H1 (cell line): Measurements from ENCODE around the gene RABGGTA. TPM values are rescaled to one million over a fixed set of nuclear protein-coding genes. Genes with fewer than 3 reads are reported as not detected.

Experiments used
- CTCF ChIA-PET: fragments of 300-600 bp; sonication (Branson Sonifier 250); formaldehyde crosslinking; loops from one replicate; lab custom pipeline; 2021; ENCODE audit not compliant: partially characterized antibody; lab: Charles Lee
- POLR2A ChIA-PET: fragments of 300-600 bp; sonication (Branson Sonifier 250); formaldehyde crosslinking; loops from one replicate; lab custom pipeline; 2021; ENCODE audit warnings: inconsistent platforms; ENCODE audit not compliant: partially characterized antibody; lab: Charles Lee
- DNase-seq, 2 experiments: peaks; one replicate each; pipeline versions ENCODE4 v3.0.0 to v3.0.0-alpha.2; 2010 to 2022; ENCODE audit warnings: low spot score in 2 of 2, low read depth in 1 of 2, mixed read lengths in 1 of 2
- FAIRE-seq: peaks from 2 replicates; lab custom pipeline; 2011; peaks lifted over from hg19 to GRCh38; lab: Jason Lieb, UNC
- H2AFZ ChIP-seq: 2 replicates; pipeline ENCODE4 v1.8.1; 2012; ENCODE audit warnings: low read length, inconsistent platforms
- H2AK5ac ChIP-seq: 2 replicates; pipeline ENCODE4 v1.6.1; 2013; ENCODE audit warnings: low read depth, low read length
- H2BK120ac ChIP-seq: replicated peaks from 2 replicates; pipeline ENCODE3; 2013; ENCODE audit warnings: low read depth, low read length, inconsistent platforms
- H2BK12ac ChIP-seq: 2 replicates; pipeline ENCODE4 v1.6.1; 2013; ENCODE audit warnings: low read depth, low read length
- H2BK15ac ChIP-seq: 2 replicates; pipeline ENCODE4 v1.6.1; 2013; ENCODE audit warnings: low read length
- H2BK20ac ChIP-seq: 2 replicates; pipeline ENCODE4 v1.6.1; 2013; ENCODE audit warnings: low read length
- H2BK5ac ChIP-seq: 2 replicates; pipeline ENCODE4 v1.6.1; 2013; ENCODE audit warnings: low read depth, low read length
- H3K14ac ChIP-seq: 2 replicates; pipeline ENCODE4 v1.6.1; 2013; ENCODE audit warnings: inconsistent platforms; ENCODE audit not compliant: insufficient read length
- H3K18ac ChIP-seq: 2 replicates; pipeline ENCODE4 v1.6.1; 2013; ENCODE audit warnings: low read length; ENCODE audit errors: extremely low read depth
- H3K23ac ChIP-seq: 2 replicates; pipeline ENCODE4 v1.6.1; 2013; ENCODE audit warnings: inconsistent platforms; ENCODE audit not compliant: insufficient read length
- H3K23me2 ChIP-seq: 2 replicates; pipeline ENCODE4 v1.6.1; 2013; ENCODE audit warnings: low read depth, low read length
- H3K27ac ChIP-seq: 2 replicates; pipeline ENCODE4 v1.6.1; 2011; ENCODE audit warnings: low read depth, low read length, inconsistent platforms
- H3K27me3 ChIP-seq, 4 experiments: replicated peaks in 1 of 4; 1 replicate in 1 of 4; 2 replicates in 3 of 4; pipeline versions ENCODE4 v1.6.1 to v1.8.1; 2011 to 2013; ENCODE audit warnings: low read length in 3 of 4, mild to moderate bottlenecking in 3 of 4, inconsistent platforms in 2 of 4, mixed read lengths in 2 of 4, moderate library complexity in 1 of 4; ENCODE audit not compliant: control insufficient read depth in 3 of 4, insufficient read depth in 3 of 4; ENCODE audit errors: extremely low read depth in 1 of 4
- H3K36me3 ChIP-seq, 4 experiments: 2 replicates each; pipeline versions ENCODE4 v1.6.1 to v1.8.1; 2011 to 2013; ENCODE audit warnings: mild to moderate bottlenecking in 4 of 4, low read length in 3 of 4, moderate library complexity in 2 of 4, control low read depth in 1 of 4, inconsistent platforms in 1 of 4; ENCODE audit not compliant: insufficient read depth in 4 of 4, control insufficient read depth in 2 of 4
- H3K4ac ChIP-seq: replicated peaks from 2 replicates; pipeline ENCODE3; 2013; ENCODE audit warnings: low read length, low read depth, mixed read lengths, inconsistent platforms; ENCODE audit not compliant: insufficient read length
- H3K4me1 ChIP-seq, 4 experiments: replicated peaks in 1 of 4; 1 replicate in 1 of 4; 2 replicates in 3 of 4; pipeline versions ENCODE4 v1.6.1 to v1.8.1; 2011 to 2013; ENCODE audit warnings: low read length in 3 of 4, inconsistent platforms in 2 of 4, mixed read lengths in 1 of 4; ENCODE audit not compliant: insufficient read depth in 4 of 4, control insufficient read depth in 3 of 4
- H3K4me2 ChIP-seq, 2 experiments: 2 replicates each; pipeline versions ENCODE4 v1.6.1 to v1.8.1; 2011 to 2013; ENCODE audit warnings: low read depth in 2 of 2, low read length in 2 of 2, control low read depth in 1 of 2, inconsistent platforms in 1 of 2, mild to moderate bottlenecking in 1 of 2; ENCODE audit not compliant: insufficient read depth in 1 of 2
- H3K4me3 ChIP-seq, 4 experiments: fragments of 200-600, 300-600 bp in 1 of 4; sonication (generic), shearing (Covaris generic), sonication (Bioruptor Twin) in 1 of 4; 2 replicates each; pipeline versions ENCODE4 v1.5.1 to v1.8.1; 2011 to 2016; ENCODE audit warnings: low read length in 4 of 4, low read depth in 3 of 4, control low read depth in 2 of 4, inconsistent platforms in 2 of 4, mild to moderate bottlenecking in 2 of 4, mixed read lengths in 1 of 4, moderate library complexity in 1 of 4; ENCODE audit not compliant: insufficient read depth in 2 of 4; ENCODE audit errors: extremely low read depth in 1 of 4
- H3K56ac ChIP-seq: replicated peaks from 2 replicates; pipeline ENCODE3; 2013; ENCODE audit warnings: low read depth, mild to moderate bottlenecking, mixed read lengths, low read length, inconsistent platforms; ENCODE audit not compliant: insufficient read length
- H3K79me1 ChIP-seq: 2 replicates; pipeline ENCODE4 v1.6.1; 2013; ENCODE audit warnings: low read depth, low read length, control low read depth
- H3K79me2 ChIP-seq, 2 experiments: 2 replicates each; pipeline versions ENCODE4 v1.6.1 to v1.8.1; 2012 to 2013; ENCODE audit warnings: low read length in 2 of 2, mild to moderate bottlenecking in 2 of 2, inconsistent platforms in 1 of 2; ENCODE audit not compliant: insufficient read depth in 2 of 2, control insufficient read depth in 1 of 2
- H3K9ac ChIP-seq, 4 experiments: replicated peaks in 1 of 4; 1 replicate in 1 of 4; 2 replicates in 3 of 4; pipeline versions ENCODE4 v1.6.1 to v1.8.1; 2011 to 2013; ENCODE audit warnings: low read depth in 3 of 4, low read length in 3 of 4, control low read depth in 2 of 4, mild to moderate bottlenecking in 2 of 4, moderate library complexity in 2 of 4, inconsistent platforms in 1 of 4; ENCODE audit errors: extremely low read depth in 1 of 4
- H3K9me3 ChIP-seq, 2 experiments: 2 replicates each; pipeline versions ENCODE4 v1.6.1 to v1.8.1; 2012 to 2013; ENCODE audit warnings: mild to moderate bottlenecking in 2 of 2, moderate library complexity in 2 of 2, control low read depth in 1 of 2, inconsistent platforms in 1 of 2, low read depth in 1 of 2, low read length in 1 of 2, mixed read lengths in 1 of 2; ENCODE audit not compliant: insufficient read depth in 2 of 2
- H4K20me1 ChIP-seq, 2 experiments: replicated peaks in 1 of 2; 2 replicates each; pipeline versions ENCODE3 to v1.8.1; 2011 to 2013; ENCODE audit warnings: inconsistent platforms in 2 of 2, low read length in 2 of 2, mild to moderate bottlenecking in 1 of 2; ENCODE audit not compliant: insufficient read depth in 2 of 2, control insufficient read depth in 1 of 2
- H4K5ac ChIP-seq: 2 replicates; pipeline ENCODE4 v1.6.1; 2013; ENCODE audit warnings: low read length, low read depth, mixed read lengths, inconsistent platforms; ENCODE audit not compliant: insufficient read length
- H4K8ac ChIP-seq: 2 replicates; pipeline ENCODE4 v1.8.0; 2013; ENCODE audit warnings: mild to moderate bottlenecking, moderate library complexity, low read length, inconsistent platforms; ENCODE audit not compliant: insufficient read depth; ENCODE audit errors: extremely low read depth
- H4K91ac ChIP-seq: replicated peaks from 2 replicates; pipeline ENCODE3; 2013; ENCODE audit warnings: low read length, mixed read lengths, inconsistent platforms; ENCODE audit not compliant: insufficient read length
- ATF3 ChIP-seq: IDR thresholded peaks from 2 replicates; pipeline ENCODE4 v1.6.1; 2011; ENCODE audit warnings: low read depth, mild to moderate bottlenecking, low read length; ENCODE audit not compliant: insufficient read depth
- CBX8 ChIP-seq: fragments of 300-800, 300-1000 bp; sonication (generic); IDR thresholded peaks from 2 replicates; pipeline ENCODE4 v1.7.1; 2016; ENCODE audit warnings: low read depth, low read length, borderline replicate concordance
- CEBPB ChIP-seq: IDR thresholded peaks from 2 replicates; pipeline ENCODE4 v1.6.1; 2012; ENCODE audit warnings: low read depth, low read length
- CHD1 ChIP-seq: IDR thresholded peaks from 2 replicates; pipeline ENCODE4 v1.6.1; 2012; ENCODE audit warnings: low read depth, low read length, improper control_type of control experiment
- CTBP2 ChIP-seq: IDR thresholded peaks from 2 replicates; pipeline ENCODE4 v1.7.0; 2011; ENCODE audit warnings: borderline replicate concordance, mild to moderate bottlenecking, moderate library complexity, mixed read lengths, low read length; ENCODE audit not compliant: insufficient read depth, insufficient read length
- EP300 ChIP-seq, 2 experiments: IDR thresholded peaks; 1 replicate in 1 of 2; 2 replicates in 1 of 2; pipeline ENCODE4 v1.6.1; 2011 to 2012; ENCODE audit warnings: low read depth in 2 of 2, low read length in 2 of 2, mild to moderate bottlenecking in 2 of 2, borderline replicate concordance in 1 of 2, inconsistent platforms in 1 of 2, moderate library complexity in 1 of 2
- KDM1A ChIP-seq: fragments of 200-600, 300-600 bp; sonication (generic); IDR thresholded peaks from 2 replicates; pipeline ENCODE4 v1.7.1; 2016; ENCODE audit warnings: mild to moderate bottlenecking, low read length, borderline replicate concordance
- KDM4A ChIP-seq: IDR thresholded peaks from one replicate; pipeline ENCODE4 v1.7.1; 2012; ENCODE audit warnings: low read depth, mild to moderate bottlenecking, moderate library complexity, low read length, inconsistent platforms; ENCODE audit not compliant: severe bottlenecking
- KDM5A ChIP-seq: fragments of 200-600 bp; IDR thresholded peaks from 2 replicates; pipeline ENCODE4 v1.7.1; 2012; ENCODE audit warnings: mild to moderate bottlenecking, low read length, inconsistent platforms, mixed read lengths
- POU5F1 ChIP-seq: IDR thresholded peaks from 2 replicates; pipeline ENCODE4 v1.6.1; 2011; ENCODE audit warnings: low read depth, mild to moderate bottlenecking, low read length, moderate library complexity
- RFX5 ChIP-seq: IDR thresholded peaks from 2 replicates; pipeline ENCODE4 v1.6.1; 2011; ENCODE audit warnings: low read depth, low read length, improper control_type of control experiment, borderline replicate concordance
- SRF ChIP-seq: IDR thresholded peaks from 2 replicates; pipeline ENCODE4 v1.6.1; 2011; ENCODE audit warnings: mild to moderate bottlenecking, low read depth, low read length, moderate library complexity
- ZNF274 ChIP-seq: IDR thresholded peaks from 2 replicates; pipeline ENCODE4 v1.7.0; 2012; ENCODE audit warnings: low read length, borderline replicate concordance; ENCODE audit errors: extremely low read depth
- WGBS, 2 experiments: shearing (Covaris generic) in 1 of 2; methylation state at CpG; one replicate each; pipeline versions ENCODE4 v1.1.6 to v1.1.7; 2013 to 2015; ENCODE audit warnings: low lambda C conversion rate in 2 of 2, mixed read lengths in 2 of 2, inconsistent platforms in 1 of 2, low coverage in 1 of 2, missing lambda C conversion rate in 1 of 2; ENCODE audit not compliant: insufficient replicate concordance in 2 of 2, insufficient coverage in 1 of 2, insufficient read length in 1 of 2; ENCODE audit errors: extremely low coverage in 1 of 2, missing lambda C conversion rate in 1 of 2; 5-methylcytosine and 5-hydroxymethylcytosine counted together
- polyA plus RNA-seq, 7 experiments: library from polyadenylated mRNA; depleted of rRNA in 3 of 7; stranded (reverse) in 5 of 7; unstranded in 2 of 7; fragments of >200 nt in 5 of 7; fragments of 200-250 nt in 2 of 7; gene quantifications; 1 replicate in 5 of 7; 2 replicates in 1 of 7; 4 replicates in 1 of 7; pipeline versions ENCODE4 v1.2.1 to v1.2.3, GENCODE V29; 2011 to 2013; ENCODE audit warnings: missing spikeins in 2 of 7, mixed read lengths in 2 of 7
- total RNA-seq: library from RNA; stranded (reverse); fragmentation: NEBNext Ultra II Directional; extraction: Animal tissue kit (Norgen Biotek cat#: 25700); gene quantifications from 2 replicates; pipeline ENCODE4 v1.2.1, GENCODE V29; 2021

The RABGGTA gene
- total and polyA plus RNA-seq, 2 of the 8 experiments (the other 6 are each of a cell fraction or from before 2014, with no cell fraction given): 16.0 to 49.8 TPM

DNA sequence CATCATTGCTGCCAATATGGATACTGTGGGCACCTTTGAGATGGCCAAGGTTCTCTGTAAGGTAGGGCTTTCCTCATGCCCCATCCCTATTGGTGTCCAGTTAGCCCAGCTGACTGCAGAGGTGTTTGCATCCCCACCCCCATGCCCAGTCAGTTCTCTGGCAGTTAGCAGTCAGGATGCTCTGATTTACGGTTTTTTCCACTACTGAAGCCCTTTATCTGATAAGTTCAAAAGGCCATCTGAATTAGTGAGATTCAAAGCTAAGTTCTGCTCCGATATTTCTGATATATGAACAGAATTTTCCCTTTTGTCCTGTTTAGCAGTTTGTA is 37.9 kb downstream of the RABGGTA start:
- Histone ChIP-seq H2BK12ac (no peak overlapping the region), H2AK5ac (no peak overlapping the region), H2BK20ac (no peak overlapping the region), H3K4me1 (peaks cover 2 to 14% (median 4%) of the 10 kb centered on the region in 4 experiments; a peak in 5 of 7 replicates), H4K5ac (no peak overlapping the region), H3K23me2 (peaks cover 11% of the 10 kb centered on the region), H3K9me3 (no peaks in the 10 kb centered on the region), H3K18ac (no peak overlapping the region), H3K56ac (no peak overlapping the region), H2AFZ (no peak overlapping the region), H3K23ac (no peak overlapping the region), H4K91ac (no peak overlapping the region), H3K36me3 (peaks cover 8 to 34% (median 27%) of the 10 kb centered on the region in 4 experiments), H3K27me3 (no peaks in the 10 kb centered on the region; a peak in 1 of 7 replicates), H3K4me2 (peak overlapping the region; percentile 86 to 92), H4K20me1 (peaks cover 0 to 7% of the 10 kb centered on the region in 2 experiments), H3K4ac (no peak overlapping the region), H4K8ac (no peak overlapping the region), H3K4me3 (peak overlapping the region; percentile 81 to 97 (median 88)), H2BK120ac (no peak overlapping the region), H2BK15ac (no peak overlapping the region), H3K9ac (peak overlapping the region in 2 of 4 experiments; percentile 78 to 89; a peak in 3 of 7 replicates), H3K14ac (no peak overlapping the region), H3K79me2 (peaks cover 3 to 37% of the 10 kb centered on the region in 2 experiments; a peak in 2 of 4 replicates), H2BK5ac (peak overlapping the region; percentile 96; the same call in 1 of the 2 replicates), H3K27ac (no peak overlapping the region), H3K79me1 (no peaks in the 10 kb centered on the region; the same call in 1 of the 2 replicates)
- DNase-seq: no peak
- 75% methylated on average over 2 of the region's 2 CpGs; no CpG with 5 or more reads in 1 of the 2 experiments for WGBS, 2 experiments
- FAIRE-seq: no peak
- ChIA-PET CTCF (interaction anchor here (0.9 to 1.8 kb wide), 6 partner anchors 9 to 280 kb away, joined by 3 to 7 read pairs (median 4); partner anchors contain the start of genes DHRS4, RABGGTA and TINF2), POLR2A (interaction anchor here (0.7 to 2.3 kb wide), 10 partner anchors 9 to 92 kb away, joined by 3 to 12 read pairs (median 5); partner anchors contain the start of genes CHMP4A, DHRS1, EMC9 and MDP1)
- TF ChIP-seq CHD1 (no peak), SRF (no peak), KDM5A (no peak), CEBPB (no peak), KDM1A (no peak), CBX8 (no peak), RFX5 (no peak), ZNF274 (no peak), POU5F1 (no peak), CTBP2 (no peak), EP300 (IDR thresholded peaks at IDR 0.05; ENCODE audit: borderline replicate concordance in 1 of 2, low read depth in 2 of 2, low read length in 2 of 2) (no peak), KDM4A (no peak), ATF3 (no peak)
